Dermis blood vessel endothelial cell (primary cell): ENCODE results near the gene BRD9. TPM values are rescaled to one million over a fixed set of nuclear protein-coding genes. Genes with fewer than 3 reads are reported as not detected.

Experiments used
- DNase-seq: peaks from one replicate; pipeline ENCODE4 v3.0.0; 2010
- total RNA-seq: library from RNA; depleted of rRNA; stranded (reverse); fragments of >200 nt; gene quantifications from 2 replicates; pipeline ENCODE4 v1.2.3, GENCODE V29; 2014

The BRD9 gene
- total RNA-seq, 1 donor from 2014 or later: 53.1 TPM

DNA sequence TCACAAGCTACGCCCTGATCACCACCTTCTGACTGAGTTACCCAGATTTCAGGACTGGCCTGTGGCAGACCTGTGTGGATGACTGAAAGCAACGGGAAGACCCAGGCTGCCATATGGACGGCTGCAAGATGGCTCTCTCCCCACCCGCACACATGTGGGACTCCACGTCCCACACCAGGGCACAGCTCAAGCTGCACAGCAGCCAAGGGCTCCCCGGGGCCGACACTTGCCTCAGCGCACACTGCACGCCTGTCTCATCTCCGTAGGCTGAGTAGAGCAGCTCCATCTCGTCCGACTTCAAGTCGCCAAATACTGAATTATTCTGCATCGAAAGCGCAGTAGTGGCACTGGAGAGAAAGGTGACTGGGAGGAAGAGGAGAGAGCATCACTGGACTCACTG, 14.5 kb downstream of the BRD9 start:
- DNase-seq: no peak

DNA sequence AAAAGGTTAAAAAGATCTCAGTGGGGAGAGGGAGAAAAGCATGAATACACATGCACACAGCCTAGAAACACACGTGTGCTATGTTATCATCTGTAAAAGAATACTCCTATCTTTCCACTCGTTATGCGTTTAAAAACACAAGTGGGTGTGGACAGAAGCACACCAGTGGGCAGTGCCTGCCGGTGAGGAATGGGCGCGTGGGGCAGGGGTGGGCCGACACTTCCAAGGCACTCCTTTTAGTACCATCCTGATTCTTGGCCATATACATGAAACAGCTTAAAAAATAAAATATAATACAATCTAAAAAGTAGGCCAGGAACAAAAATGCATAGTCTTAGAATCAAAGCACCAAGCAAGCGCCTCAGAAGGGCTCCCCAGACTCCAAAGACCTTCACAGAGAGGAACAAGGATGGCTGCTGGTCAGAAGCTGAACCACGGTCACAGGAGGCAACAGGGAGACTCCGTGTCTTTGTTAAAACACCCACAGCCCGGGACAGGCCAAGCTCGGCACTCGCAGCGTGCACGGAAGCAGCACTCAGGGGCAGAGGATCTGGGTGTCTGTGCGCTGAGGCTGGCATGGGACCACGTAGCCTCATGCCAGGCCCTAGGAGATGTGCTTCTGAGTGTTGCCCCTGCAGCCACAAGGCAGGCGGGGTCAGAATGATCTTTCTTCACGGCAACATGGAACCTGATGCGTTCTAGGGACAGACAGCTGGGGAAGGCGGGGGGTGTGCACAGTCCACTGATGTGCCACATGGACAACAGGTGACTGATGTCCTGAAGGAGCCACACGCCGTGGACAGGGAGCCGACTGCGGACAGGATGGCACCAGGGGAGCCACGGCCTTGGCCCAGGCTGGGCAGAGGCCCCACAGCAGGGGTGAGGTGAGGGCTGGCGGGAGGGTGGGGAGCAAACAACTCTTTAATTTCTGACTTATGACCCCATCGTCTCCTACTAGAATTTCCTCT, 15.9 kb downstream of the BRD9 start:
- no peak for DNase-seq

DNA sequence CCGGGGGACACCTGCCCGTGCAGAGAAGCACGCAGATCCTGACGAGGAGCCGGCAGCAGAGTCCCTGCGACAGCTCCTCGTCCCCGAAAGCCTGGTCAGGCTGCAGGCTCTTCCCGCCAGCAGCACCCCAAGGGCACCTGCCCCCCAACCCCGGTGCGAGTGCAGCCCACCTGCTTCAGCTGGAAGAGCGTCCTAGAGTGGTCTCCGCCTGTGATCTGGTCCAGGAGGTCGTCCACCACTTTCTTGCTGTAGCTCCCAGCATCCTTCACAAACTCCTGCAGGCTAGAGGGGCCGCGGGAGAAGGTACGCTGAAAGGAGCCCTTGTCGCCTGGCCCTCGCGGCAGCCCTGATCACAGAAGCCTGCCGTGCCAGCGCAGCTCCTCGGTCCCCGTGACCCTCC, 16.7 kb downstream of the BRD9 start:
- no peak for DNase-seq

DNA sequence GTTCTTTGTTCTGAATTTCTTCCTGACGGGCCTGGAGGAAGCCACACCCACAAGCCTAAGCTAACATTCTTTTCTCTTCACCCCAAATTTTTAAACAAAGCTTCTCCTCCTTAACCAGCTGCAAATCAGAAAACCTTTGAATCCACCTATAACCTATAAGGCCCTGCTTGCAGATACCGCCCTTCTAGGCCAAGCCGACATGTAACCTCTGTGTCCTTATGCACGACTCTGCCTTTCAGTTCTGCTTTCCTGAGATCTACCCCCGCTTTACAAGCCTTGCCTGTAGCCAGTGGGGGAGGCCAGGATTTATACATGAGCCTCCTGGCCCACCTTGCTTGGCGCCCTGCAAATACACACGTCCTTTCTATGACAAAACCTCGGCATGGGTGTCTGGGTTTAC, 19.3 kb downstream of the BRD9 start:
- peak; percentile 20 for DNase-seq

DNA sequence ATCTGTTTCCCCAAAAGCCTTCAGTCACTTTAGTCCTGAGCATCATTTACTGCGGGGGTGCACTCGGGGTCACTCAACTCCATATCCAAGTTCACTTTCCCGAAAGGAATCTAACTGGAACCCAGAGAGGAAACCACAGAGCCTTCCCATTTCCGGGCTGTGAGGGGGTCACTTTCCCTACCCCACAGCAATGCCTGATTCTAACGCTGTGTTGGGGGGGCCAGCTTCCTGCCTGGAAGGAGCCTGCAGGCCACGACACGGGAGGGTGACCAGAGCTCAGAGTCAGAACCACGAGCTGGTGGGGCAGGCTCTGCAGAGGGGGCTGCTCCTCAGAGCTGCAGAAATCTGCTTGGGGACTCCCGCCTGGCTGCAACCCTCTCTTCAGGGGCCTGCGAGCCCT, 20.3 kb downstream of the BRD9 start:
- DNase-seq: peak; percentile 33

DNA sequence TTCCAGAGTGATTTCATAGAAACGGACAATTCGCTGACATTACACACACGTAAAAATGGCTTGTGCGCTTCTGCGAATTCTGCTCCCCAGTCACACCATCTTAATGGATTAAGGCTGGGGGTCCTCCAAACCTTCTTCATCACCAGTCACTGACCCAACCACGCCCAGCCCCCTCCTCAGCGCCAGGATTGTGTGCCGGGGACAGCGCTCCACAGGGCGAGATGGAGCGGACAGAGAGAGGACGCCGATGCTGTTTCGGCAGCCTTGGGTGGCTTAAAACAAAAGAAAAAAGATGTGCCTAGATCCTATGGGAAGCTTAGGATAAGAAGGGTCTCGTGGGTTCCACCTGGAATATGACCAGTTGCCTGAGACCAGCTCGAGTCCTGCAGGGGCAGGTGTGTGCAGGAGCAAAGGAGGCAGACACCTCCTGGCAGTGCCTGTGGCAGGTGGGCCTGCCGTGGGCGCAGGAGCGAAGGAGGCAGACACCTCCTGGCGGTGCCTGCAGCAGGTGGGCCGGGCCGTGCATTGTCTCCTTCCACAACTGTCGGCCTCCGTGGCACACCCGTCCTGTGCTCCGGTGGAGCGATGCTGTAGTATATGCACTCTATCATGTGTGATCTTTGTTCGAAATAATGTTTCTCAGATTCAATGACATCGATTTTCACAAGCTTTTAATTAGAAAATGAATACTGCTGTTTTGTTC, 20.9 kb downstream of the BRD9 start:
- DNase-seq: no peak

DNA sequence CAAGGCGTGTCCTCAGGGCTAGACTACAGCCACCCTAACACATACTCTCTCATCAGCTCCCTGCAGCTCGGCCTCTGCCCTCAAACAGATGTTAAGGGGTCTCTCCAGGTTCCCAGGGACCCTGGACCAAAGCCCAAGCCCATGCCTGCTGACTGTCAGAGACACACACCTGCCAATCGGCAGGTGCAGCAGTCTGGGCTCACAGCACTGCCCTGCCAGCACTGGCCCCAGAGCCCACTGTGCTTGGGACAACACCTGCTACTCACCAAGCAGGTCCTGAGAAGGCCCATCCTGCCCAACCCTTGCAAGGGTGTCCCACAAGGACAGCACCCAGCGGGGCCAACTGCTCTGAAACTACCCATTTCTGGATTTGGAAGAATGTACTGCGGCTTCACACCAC, 21.6 kb downstream of the BRD9 start:
- no peak for DNase-seq

DNA sequence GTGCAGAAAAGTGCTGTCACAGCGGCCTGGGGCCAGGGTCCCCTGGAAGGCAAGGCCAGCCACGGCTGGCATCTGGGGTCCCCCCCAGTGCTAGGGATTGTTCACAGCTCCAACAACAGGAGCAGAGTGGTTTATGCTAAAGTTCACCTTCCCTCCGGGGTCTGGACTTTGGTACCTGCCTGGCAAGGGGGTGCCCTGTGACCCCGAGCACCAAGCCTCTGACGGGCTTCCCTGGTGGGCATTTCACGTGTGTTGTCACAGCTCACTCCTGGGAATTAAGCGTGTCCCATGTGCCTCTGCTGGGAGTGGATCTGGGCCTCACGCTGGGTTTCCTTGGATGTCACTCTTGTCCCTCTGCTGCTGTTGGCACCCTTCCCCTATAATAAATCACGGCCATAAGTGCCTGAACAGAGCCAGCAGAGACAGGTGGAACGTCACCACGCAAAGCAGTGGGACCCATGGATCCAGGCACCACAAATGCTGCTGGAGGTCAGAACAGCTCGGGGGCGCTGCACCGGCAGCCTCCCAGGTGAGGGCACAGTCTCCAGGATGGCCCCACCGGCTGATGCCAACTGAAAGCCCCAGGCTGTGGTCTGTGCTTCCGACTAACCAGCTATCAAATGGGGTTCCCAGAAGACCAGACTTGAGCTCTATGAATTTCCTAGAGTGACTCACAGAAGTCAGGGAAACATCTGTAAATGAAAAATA, 24.0 kb downstream of the BRD9 start:
- no peak for DNase-seq

DNA sequence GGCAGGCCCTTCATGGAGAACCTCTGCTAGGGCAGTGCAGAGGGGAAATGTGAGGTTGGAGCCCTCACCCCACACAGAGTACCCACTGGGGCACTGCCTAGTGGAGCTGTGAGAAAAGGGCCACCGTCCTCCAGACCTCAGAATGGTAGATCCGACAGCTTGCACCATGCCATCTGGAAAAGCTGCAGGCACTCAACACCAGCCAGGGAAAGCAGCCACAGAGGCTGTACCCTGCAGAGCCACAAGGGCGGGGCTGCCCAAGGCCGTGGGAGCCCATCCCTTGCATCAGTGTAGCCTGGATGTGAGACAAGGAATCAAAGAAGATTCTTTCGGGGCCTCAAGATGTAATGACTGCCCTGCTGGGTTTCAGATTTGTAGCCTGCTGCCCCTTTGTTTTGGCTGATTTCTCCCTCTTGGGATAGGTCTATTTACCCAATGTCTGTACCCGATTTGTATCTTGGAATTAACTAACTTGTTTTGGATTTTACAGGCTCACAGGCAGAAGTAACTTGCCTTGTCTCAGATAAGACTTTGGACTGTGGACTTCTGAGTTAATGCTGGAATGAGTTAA, 25.2 kb downstream of the BRD9 start:
- DNase-seq: no peak

DNA sequence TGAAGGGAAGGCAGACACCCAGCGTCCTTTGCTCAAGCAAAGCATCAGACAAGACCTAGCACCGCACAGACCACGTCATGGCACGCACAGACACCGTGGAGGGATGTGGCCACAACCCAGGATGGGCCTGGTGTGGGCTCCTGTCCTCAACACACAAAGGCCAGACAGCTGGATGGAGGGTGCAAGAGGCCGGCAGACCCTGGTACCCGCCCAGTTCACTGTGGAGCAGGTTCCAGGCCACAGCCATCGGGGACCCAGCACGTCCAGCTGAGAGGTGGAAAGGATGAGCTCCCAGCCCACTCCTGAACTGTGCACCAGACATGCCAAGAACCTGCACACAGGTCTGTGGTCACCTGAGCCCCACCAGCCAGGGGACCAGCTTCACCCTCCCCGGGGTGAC, 26.8 kb downstream of the BRD9 start:
- DNase-seq: no peak

DNA sequence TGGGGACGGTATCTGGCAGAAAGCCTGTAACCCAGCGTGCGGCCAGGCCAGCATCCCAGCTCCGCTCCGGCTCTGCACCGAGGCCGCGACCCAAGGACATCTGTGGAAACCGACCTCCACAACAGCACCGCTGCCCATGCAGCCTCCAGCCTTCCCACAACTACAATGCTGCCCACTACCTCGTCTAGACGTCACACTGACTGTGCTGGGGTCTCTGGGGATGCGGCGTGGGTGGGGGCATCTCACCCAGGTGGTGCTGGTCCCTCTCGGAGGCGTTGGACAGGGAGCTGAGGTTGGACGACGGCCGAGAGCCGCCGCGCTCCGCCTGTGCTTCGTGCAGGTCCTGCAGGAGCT, 27.5 kb downstream of the BRD9 start:
- DNase-seq: no peak

DNA sequence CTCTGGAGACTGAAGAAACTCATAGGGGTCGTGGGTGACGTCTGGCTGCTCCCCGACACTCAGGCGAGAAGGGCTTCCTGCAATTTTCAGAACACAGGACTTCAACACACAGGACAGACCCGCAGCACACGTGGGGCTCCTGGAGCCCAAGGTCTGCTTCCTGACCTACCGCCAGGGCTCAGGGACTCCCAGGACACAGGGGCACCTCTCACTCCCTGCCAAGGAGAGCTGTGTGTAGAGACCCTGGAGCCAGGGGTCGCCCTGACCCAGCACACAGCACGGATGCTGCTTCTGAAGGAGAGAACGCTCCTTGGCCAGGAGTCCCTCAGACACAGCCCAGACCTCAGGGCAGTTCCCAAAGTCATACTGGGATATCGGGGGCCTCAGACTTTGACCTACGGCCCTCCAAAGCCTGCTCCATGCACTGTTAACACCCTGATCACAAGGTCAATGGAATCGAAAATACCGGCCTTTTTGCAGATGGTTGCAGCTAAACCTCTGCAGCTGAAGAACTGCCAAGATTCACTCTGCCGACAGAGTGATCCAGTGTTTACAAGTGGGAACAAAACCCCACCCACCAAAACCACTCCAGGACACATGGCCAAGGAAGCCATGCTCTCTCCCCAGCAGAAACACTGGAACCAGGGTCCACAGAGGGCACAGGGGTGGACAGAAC, 28.0 kb downstream of the BRD9 start:
- no peak for DNase-seq

DNA sequence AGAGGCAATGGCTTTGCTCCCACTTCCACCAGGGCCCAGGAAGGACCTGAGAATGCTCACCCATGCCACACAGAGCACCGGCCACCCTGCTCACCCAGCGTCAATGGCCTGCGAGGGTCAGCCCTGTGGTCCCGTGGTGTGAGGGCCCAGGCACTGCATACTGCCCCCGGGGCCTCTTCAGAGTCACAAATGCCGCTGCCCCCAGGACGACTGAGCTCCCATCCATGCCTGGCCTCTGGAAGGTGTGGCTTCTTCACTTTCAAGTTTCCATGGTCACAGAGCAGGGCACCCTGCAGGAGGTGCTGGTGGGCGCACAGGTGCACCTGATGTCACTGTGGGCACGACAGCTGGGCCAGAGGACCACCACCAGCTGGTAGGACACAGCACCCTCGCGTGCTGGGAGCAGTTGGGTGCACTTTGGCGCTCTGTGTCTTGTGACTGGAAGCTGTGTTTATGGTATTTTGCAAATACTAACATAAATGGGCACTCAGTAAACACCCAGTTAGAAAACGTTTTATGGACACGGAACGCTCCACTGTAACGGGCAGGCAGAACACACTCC, 29.3 kb downstream of the BRD9 start:
- DNase-seq: no peak

DNA sequence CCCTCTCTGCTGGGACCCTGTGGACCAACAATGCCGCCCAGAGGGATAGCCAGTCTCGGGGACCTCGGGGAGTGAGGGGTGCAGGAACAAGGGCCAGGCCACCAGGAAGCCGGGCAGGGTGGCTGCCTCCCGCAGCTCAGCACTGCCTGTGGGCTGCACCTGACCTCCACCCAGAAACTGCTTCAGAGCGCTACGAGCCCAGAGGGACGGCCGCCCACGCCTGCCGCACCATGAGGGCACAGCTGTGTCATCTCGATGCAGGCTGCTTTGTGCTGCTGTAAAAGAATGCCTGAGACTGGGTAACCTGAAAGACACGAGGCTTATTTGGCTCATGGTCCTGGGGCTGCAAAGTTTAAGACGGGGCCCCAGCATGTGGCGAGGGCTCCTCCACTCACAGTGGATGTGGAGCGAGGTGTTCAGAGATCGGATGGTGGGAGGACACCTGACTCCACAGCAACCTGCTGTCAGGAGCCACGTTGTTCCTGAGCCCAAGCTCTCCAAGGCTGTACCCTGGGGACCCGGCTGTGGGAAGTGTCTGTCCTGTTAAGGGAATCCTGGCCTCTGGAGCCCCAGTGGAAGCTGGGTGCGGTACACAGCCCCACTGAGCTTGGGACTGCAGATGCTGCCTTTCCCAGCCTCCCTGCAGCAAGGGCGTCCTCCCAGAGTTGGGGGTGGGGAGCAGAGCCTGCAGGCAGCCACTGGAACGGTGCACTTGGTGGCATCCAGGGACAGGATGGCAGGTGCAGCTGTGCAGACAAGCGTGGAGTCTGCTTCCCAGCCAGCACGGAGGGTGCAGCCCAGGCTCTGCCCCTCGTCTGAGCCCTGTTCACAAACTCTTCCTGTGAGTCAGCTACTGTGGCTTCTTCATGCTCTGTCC, 30.0 kb downstream of the BRD9 start:
- DNase-seq: no peak

DNA sequence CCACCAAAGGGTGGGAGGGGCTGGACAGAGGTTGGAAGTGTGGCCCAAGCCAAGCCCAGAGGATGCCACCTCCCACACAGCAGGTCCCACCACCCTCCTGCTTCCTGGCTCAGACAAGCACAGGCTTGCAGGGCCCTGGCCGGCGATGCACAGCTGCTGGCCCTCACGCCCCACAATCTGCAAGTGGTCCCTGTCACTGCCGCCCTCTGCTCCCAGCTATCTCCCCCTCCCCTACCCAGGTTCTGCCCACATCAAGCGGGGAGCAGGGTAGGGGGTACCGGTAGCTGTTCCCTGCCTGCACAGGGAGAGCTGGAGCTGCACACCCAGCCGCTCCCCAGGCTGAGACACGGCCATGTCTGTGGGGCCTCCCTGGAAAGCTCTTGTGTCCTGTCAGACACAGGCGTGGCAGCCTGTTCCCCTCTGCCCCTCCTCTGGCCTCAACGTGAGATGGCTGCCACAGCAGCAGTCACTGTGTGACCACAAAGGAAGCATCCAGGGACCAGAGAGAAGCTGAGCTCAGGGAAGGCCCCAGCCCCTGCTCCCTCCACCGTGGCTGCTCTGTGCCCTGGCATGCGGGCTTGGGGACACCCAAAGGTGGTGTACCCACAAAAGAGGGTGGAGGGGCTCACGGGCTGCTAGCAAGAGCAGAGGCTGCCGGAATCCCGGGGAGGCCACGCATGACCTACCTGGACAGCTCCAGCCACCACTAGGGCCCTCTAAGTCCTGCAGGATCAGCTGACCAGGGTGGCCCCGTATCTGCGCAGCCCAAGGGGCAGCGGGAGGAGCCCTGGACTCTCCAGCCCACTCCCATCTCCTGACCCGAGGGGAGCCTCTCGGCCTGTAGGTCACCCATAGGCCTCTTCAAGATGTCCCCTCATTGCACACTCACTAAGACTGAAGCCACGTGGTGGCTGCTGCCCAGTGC, 30.9 kb downstream of the BRD9 start:
- no peak for DNase-seq

DNA sequence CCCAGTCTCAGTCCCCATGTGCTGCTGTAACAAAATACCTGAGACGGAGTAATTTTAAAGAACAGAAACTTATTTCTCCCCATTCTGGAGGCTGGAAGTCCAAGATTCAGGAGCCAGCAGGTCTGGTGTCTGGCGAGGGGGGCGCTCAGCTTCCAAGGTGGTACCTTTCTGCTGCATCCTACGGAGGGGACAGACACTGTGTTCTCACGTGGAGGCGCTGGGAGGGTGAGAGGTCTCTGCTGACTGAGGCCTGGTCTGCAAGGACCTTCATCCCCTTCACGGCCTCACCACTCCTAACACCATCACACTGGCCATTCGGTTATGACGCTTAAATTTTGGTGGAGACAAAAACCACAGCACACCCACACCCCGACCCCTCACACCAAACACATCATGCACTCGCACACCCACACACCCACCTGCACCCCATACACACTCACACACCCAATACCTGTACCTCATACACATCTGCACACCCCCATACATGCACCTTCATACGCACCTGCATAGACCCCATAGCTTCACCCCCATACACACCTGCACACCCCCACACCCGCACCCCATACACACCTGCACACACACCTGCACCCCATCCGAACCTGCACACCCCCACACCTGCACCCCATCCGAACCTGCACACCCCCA, 32.0 kb downstream of the BRD9 start:
- DNase-seq: no peak

DNA sequence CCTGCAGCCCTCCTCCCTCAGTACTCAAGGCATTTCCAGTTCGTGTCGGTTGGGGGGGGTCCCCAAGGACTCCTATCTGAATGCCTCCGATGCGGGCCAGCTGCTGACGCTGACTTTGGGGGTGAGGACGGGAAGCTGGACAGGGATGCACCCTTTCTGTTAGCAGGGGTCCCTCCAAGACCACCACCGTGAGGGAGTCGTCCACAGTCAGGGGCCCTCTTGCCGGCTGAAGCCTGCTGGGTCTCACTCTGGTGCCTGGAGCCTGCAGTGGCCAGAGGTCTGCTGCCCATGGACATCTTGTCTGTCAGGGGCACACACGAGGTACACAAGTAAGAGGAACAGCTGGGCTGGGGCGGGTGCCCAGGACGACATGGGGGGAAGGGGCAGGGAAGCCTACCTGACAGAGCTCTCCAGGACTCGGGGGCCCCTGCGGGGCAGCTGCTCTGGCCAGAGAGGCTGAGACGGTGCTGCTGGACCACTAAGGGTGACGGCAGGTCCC, 32.8 kb downstream of the BRD9 start:
- no peak for DNase-seq

DNA sequence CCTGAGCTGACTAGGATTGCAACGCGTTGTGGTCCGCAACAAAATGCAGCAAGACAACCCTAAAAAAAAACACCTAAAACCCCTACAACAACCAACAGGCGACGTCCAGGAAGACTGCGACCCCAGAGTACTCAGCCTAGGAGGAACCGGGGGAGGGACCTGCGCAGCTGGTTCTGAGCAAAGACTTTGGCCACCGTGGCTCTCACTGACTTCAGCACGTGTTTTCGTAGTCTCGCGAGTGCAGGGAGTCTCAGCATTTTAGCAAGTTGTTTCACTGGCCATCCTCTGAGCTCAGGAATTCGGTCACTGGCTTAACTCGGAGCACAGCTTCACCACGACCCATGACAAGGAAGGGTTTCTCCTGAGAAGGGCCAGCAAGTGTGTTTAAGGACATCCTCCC, 33.2 kb downstream of the BRD9 start:
- DNase-seq: no peak

DNA sequence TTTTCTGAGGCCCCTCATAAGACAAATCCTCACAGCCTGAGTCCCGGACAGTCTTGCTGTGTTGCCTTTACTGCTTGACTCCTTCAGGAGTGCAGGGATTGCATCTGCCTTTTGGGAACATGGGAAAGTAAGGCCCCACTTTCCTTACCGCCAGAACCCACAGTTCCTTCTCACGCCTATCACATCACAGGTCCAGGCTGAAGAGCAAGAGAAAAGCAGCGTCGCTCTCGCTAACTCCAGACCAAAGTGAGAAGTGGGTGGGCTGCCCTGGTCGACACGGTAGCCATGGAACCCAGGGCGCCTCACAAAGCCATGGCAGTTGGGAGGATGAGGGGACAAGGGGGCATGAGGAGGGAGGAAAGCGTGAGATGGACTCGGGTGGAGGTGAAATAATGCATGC, 33.9 kb downstream of the BRD9 start:
- no peak for DNase-seq
